Kidney (tissue), 14 donors: ENCODE measurements around the gene LMO4. TPM values are rescaled to one million over a fixed set of nuclear protein-coding genes. Genes with fewer than 3 reads are reported as not detected.

Experiments used
- DNase-seq, 5 donors: peaks; one replicate each; pipeline ENCODE4 v3.0.0-alpha.2; 2013 to 2020
- FAIRE-seq: peaks from 2 replicates; lab custom pipeline; 2012; peaks lifted over from hg19 to GRCh38; lab: Jason Lieb, UNC
- H3K27ac ChIP-seq, 2 donors: one replicate each; pipeline ENCODE4 v1.7.0; 2013; ENCODE audit warnings: low read depth in 2 of 2, low read length in 2 of 2, inconsistent platforms in 1 of 2
- H3K27me3 ChIP-seq: one replicate; pipeline ENCODE4 v1.7.1; 2013; ENCODE audit warnings: low read length, inconsistent platforms; ENCODE audit not compliant: control insufficient read depth, insufficient read depth
- H3K36me3 ChIP-seq, 3 donors: one replicate each; pipeline versions ENCODE4 v1.7.0 to v1.7.1; 2013; ENCODE audit warnings: low read length in 3 of 3, control low read depth in 1 of 3, inconsistent platforms in 1 of 3; ENCODE audit not compliant: insufficient read depth in 3 of 3, control insufficient read depth in 2 of 3
- H3K4me1 ChIP-seq, 3 donors: one replicate each; pipeline versions ENCODE4 v1.7.0 to v1.7.1; 2013; ENCODE audit warnings: low read length in 3 of 3, inconsistent platforms in 1 of 3, low read depth in 1 of 3; ENCODE audit not compliant: control insufficient read depth in 2 of 3, insufficient read depth in 2 of 3
- H3K4me3 ChIP-seq, 3 donors: one replicate each; pipeline versions ENCODE4 v1.7.0 to v1.8.1; 2013; ENCODE audit warnings: low read length in 3 of 3, control low read depth in 1 of 3, inconsistent platforms in 1 of 3
- H3K9ac ChIP-seq, 3 donors: one replicate each; pipeline versions ENCODE4 v1.7.0 to v1.7.1; 2013; ENCODE audit warnings: low read length in 3 of 3, control low read depth in 1 of 3, inconsistent platforms in 1 of 3
- H3K9me3 ChIP-seq, 3 donors: one replicate each; pipeline versions ENCODE4 v1.7.0 to v1.7.1; 2013; ENCODE audit warnings: low read length in 3 of 3, control low read depth in 1 of 3, inconsistent platforms in 1 of 3; ENCODE audit not compliant: control insufficient read depth in 2 of 3, insufficient read depth in 1 of 3
- CTCF ChIP-seq: IDR thresholded peaks from 3 replicates; pipeline ENCODE4 v1.5.1; 2012; ENCODE audit warnings: mild to moderate bottlenecking, moderate library complexity, borderline replicate concordance; ENCODE audit not compliant: insufficient read depth; ENCODE audit errors: extremely low read depth
- intact Hi-C: fragments of 100-400 bp; cut with DNase I; formaldehyde crosslinking; loops from one replicate; pipeline ENCODE4 v1.11.1; 2022
- polyA plus RNA-seq: library from polyadenylated mRNA; stranded (reverse); fragments of 350-450 nt; fragmentation: Illumina TruSeq; extraction: RNeasy Lipid Tissue Mini Kit (QIAGEN cat#74804); gene quantifications from one replicate; pipeline ENCODE4 v1.2.3, GENCODE V29; 2014; ENCODE audit warnings: low read depth, low replicate concordance; ENCODE audit not compliant: insufficient read depth
- total RNA-seq: library from RNA; stranded (reverse); fragmentation: NEBNext Ultra II Directional; extraction: Animal tissue kit (Norgen Biotek cat#: 25700); gene quantifications from one replicate; pipeline ENCODE4 v1.2.1, GENCODE V29; 2021
- donor health status: control.
- donor health status: control.
- donor health status: control.
- donor health status: control.
- donor health status: control.
- donor health status: DM: yes; HTN: yes; CAD: no.
- donor health status: Normal renal cell carcinoma (clear cell type).

The LMO4 gene
- total and polyA plus RNA-seq, 2 donors from 2014 or later: 39.1 to 56.2 TPM

GRCh38 chr1:87307931-87308330, 20.7 kb upstream of the LMO4 start:
- no peaks in the 10 kb centered on the region for H3K9me3 ChIP-seq
- H3K9ac ChIP-seq: no peak overlapping the region
- no peak overlapping the region for H3K4me3 ChIP-seq
- TF ChIP-seq CTCF: no peak
- DNase-seq: peak in 2 of 5 donors; percentile 10 to 48
- no peak for FAIRE-seq
- no peaks in the 10 kb centered on the region for H3K27me3 ChIP-seq
- intact Hi-C loops: no loop called here
- peaks cover 0 to 5% (median 5%) of the 10 kb centered on the region in 3 donors for H3K4me1 ChIP-seq
- H3K36me3 ChIP-seq: no peaks in the 10 kb centered on the region
- H3K27ac ChIP-seq: no peak overlapping the region

GRCh38 chr1:87314091-87314490, 14.6 kb upstream of the LMO4 start:
- intact Hi-C loops: no loop called here
- DNase-seq (no peak), FAIRE-seq (no peak)
- Histone ChIP-seq H3K4me3 (no peak overlapping the region), H3K27me3 (no peaks in the 10 kb centered on the region), H3K27ac (no peak overlapping the region), H3K9ac (no peak overlapping the region), H3K36me3 (no peaks in the 10 kb centered on the region), H3K9me3 (no peaks in the 10 kb centered on the region), H3K4me1 (peaks cover 0 to 5% (median 5%) of the 10 kb centered on the region in 3 donors)
- TF ChIP-seq CTCF: no peak

- H3K4me1 ChIP-seq: no peaks in the 10 kb centered on the region
- H3K4me3 ChIP-seq: no peak overlapping the region
- FAIRE-seq (no peak), DNase-seq (no peak)
- H3K27ac ChIP-seq: no peak overlapping the region
- no peaks in the 10 kb centered on the region for H3K9me3 ChIP-seq
- no peak for TF ChIP-seq CTCF
- H3K36me3 ChIP-seq: no peaks in the 10 kb centered on the region
- no peak overlapping the region for H3K9ac ChIP-seq
- intact Hi-C loops: no loop called here
- no peaks in the 10 kb centered on the region for H3K27me3 ChIP-seq
Measured at GRCh38 chr1:87318056-87318650, 10.5 kb upstream of the LMO4 start.

- DNase-seq (no peak), FAIRE-seq (no peak)
- Histone ChIP-seq H3K27me3 (no peaks in the 10 kb centered on the region), H3K4me1 (no peaks in the 10 kb centered on the region), H3K9me3 (no peaks in the 10 kb centered on the region), H3K4me3 (no peak overlapping the region), H3K9ac (no peak overlapping the region), H3K27ac (no peak overlapping the region), H3K36me3 (no peaks in the 10 kb centered on the region)
- intact Hi-C loops: no loop called here
- no peak for TF ChIP-seq CTCF
Measured at GRCh38 chr1:87318806-87319205, 9.9 kb upstream of the LMO4 start.
